ENCODE data around the gene CCNG1. TPM values are rescaled to one million over a fixed set of nuclear protein-coding genes. Genes with fewer than 3 reads are reported as not detected.
A peak's percentile ranks its signal among the peaks of the same experiment; 100 is the strongest.
"Not testable (repeated sequence)": the region's sequence is repeated elsewhere in the genome, so short reads cannot be mapped to it uniquely, and the experiment has no call there.

Gene CCNG1
- 449 and 600 TPM in 2 replicates for total RNA-seq
- 173 and 210 TPM in 2 replicates for polyA plus RNA-seq
- polyA plus RNA-seq (2012), result 143 and 171 TPM in 2 replicates
- 85.4 and 99.1 TPM in 2 replicates for polyA minus RNA-seq (ENCODE audit: low replicate concordance)

GRCh38 chr5:163437309-163438182, at the start of gene CCNG1:
Gene CCNG1 (plus strand): TSS chr5:163437595. CDS start chr5:163439257, 1,662 bp downstream.
- H3K27ac ChIP-seq (ENCODE audit: insufficient read depth, low read length), result peak within 1 kb of the TSS; percentile 81
- H3K4me1 ChIP-seq (ENCODE audit: control insufficient read depth, extremely low read depth, insufficient read depth, low read length), result peaks cover 5% of the 10 kb centered on the region
- no peaks in the 10 kb centered on the region for H3K9me3 ChIP-seq (ENCODE audit: control insufficient read depth, insufficient read depth, low read depth, low read length)
- peak; percentile 96 for DNase-seq (ENCODE audit: low read depth in 2 of 2)
- H3K4me2 ChIP-seq (ENCODE audit: extremely low read depth, insufficient read depth, low read length), result peak within 1 kb of the TSS; percentile 95
- H3K27me3 ChIP-seq (ENCODE audit: control insufficient read depth, insufficient read depth, low read length), result no peaks in the 10 kb centered on the region
- TF ChIP-seq CTCF (conservative IDR thresholded peaks at IDR 0.05 in 1 of 2, IDR thresholded peaks at IDR 0.05 in 1 of 2; ENCODE audit: low read depth in 1 of 2, low read length in 2 of 2), result no peak
- H3K9ac ChIP-seq (ENCODE audit: insufficient read depth, low read length), result peak within 1 kb of the TSS; percentile 83
- peaks cover 35% of the 10 kb centered on the region for H3K79me2 ChIP-seq (ENCODE audit: control insufficient read depth, insufficient read depth, low read length)
- H3K4me3 ChIP-seq (replicated peaks in 1 of 4; ENCODE audit: control extremely low read depth in 1 of 4, insufficient read depth in 1 of 4, low read depth in 3 of 4, low read length in 4 of 4), result peak within 1 kb of the TSS; percentile 95 to 99 (median 96)
- peak within 1 kb of the TSS; percentile 63 for H2AFZ ChIP-seq (ENCODE audit: low read length)
- no peaks in the 10 kb centered on the region for H3K36me3 ChIP-seq (ENCODE audit: control insufficient read depth, insufficient read depth, low read length)
- H4K20me1 ChIP-seq (ENCODE audit: control insufficient read depth, extremely low read depth, insufficient read depth, low read length), result no peaks in the 10 kb centered on the region

GRCh38 chr5:163395792-163396191, 41.6 kb upstream of the CCNG1 start:
- H3K9ac ChIP-seq (ENCODE audit: insufficient read depth, low read length), result no peak overlapping the region
- DNase-seq (ENCODE audit: low read depth in 2 of 2), result no peak
- no peaks in the 10 kb centered on the region for H3K4me1 ChIP-seq (ENCODE audit: control insufficient read depth, extremely low read depth, insufficient read depth, low read length)
- H3K79me2 ChIP-seq (ENCODE audit: control insufficient read depth, insufficient read depth, low read length), result no peaks in the 10 kb centered on the region
- TF ChIP-seq EZH2 (IDR thresholded peaks at IDR 0.05; ENCODE audit: low read length, missing control alignments) (no peak), CTCF (conservative IDR thresholded peaks at IDR 0.05 in 1 of 2, IDR thresholded peaks at IDR 0.05 in 1 of 2; ENCODE audit: low read depth in 1 of 2, low read length in 2 of 2) (no peak)
- H3K27ac ChIP-seq (ENCODE audit: insufficient read depth, low read length), result no peak overlapping the region
- H3K4me2 ChIP-seq (ENCODE audit: extremely low read depth, insufficient read depth, low read length), result no peak overlapping the region
- H3K9me3 ChIP-seq (ENCODE audit: control insufficient read depth, insufficient read depth, low read depth, low read length), result no peaks in the 10 kb centered on the region
- no peak overlapping the region for H3K4me3 ChIP-seq (replicated peaks in 1 of 4; ENCODE audit: control extremely low read depth in 1 of 4, insufficient read depth in 1 of 4, low read depth in 3 of 4, low read length in 4 of 4)
- no peak overlapping the region for H2AFZ ChIP-seq (ENCODE audit: low read length)
- no peaks in the 10 kb centered on the region for H3K27me3 ChIP-seq (ENCODE audit: control insufficient read depth, insufficient read depth, low read length)
- no peaks in the 10 kb centered on the region for H3K36me3 ChIP-seq (ENCODE audit: control insufficient read depth, insufficient read depth, low read length)
- no peaks in the 10 kb centered on the region for H4K20me1 ChIP-seq (ENCODE audit: control insufficient read depth, extremely low read depth, insufficient read depth, low read length)

- not testable (repeated sequence) for DNase-seq (ENCODE audit: low read depth in 2 of 2); H3K9me3 ChIP-seq (ENCODE audit: control insufficient read depth, insufficient read depth, low read depth, low read length); H3K27me3 ChIP-seq (ENCODE audit: control insufficient read depth, insufficient read depth, low read length); H3K27ac ChIP-seq (ENCODE audit: insufficient read depth, low read length); H4K20me1 ChIP-seq (ENCODE audit: control insufficient read depth, extremely low read depth, insufficient read depth, low read length); H3K4me3 ChIP-seq (replicated peaks in 1 of 4; ENCODE audit: control extremely low read depth in 1 of 4, insufficient read depth in 1 of 4, low read depth in 3 of 4, low read length in 4 of 4); H3K79me2 ChIP-seq (ENCODE audit: control insufficient read depth, insufficient read depth, low read length); H2AFZ ChIP-seq (ENCODE audit: low read length); H3K9ac ChIP-seq (ENCODE audit: insufficient read depth, low read length); H3K4me2 ChIP-seq (ENCODE audit: extremely low read depth, insufficient read depth, low read length); H3K36me3 ChIP-seq (ENCODE audit: control insufficient read depth, insufficient read depth, low read length); H3K4me1 ChIP-seq (ENCODE audit: control insufficient read depth, extremely low read depth, insufficient read depth, low read length)
Measured at GRCh38 chr5:163396818-163397340, 40.5 kb upstream of the CCNG1 start.

Data from fibroblast of lung (primary cell).